Upper lobe of left lung (tissue), 6 donors: ENCODE measurements around the gene BRPF1. TPM values are rescaled to one million over a fixed set of nuclear protein-coding genes. Genes with fewer than 3 reads are reported as not detected.

Experiments
- ATAC-seq, 2 donors: fragments of 200-7000 bp; cut with Tn5 transposase; one replicate each; pipeline ENCODE4 v1.9.1; 2022; ENCODE audit warnings: mild to moderate bottlenecking in 2 of 2, moderate library complexity in 2 of 2; ENCODE audit not compliant: low FRiP score in 2 of 2
- DNase-seq, 2 donors: peaks; one replicate each; pipeline ENCODE4 v3.0.0-alpha.2; 2019 to 2020
- H3K27ac ChIP-seq, 4 donors: fragments of 200-600 bp; sonication (generic); one replicate each; pipeline ENCODE4 v1.5.1; 2016 to 2019
- H3K27me3 ChIP-seq, 4 donors: fragments of 200-600 bp; sonication (generic); one replicate each; pipeline ENCODE4 v1.5.1; 2017 to 2019
- H3K36me3 ChIP-seq, 4 donors: fragments of 200-600 bp; sonication (generic); one replicate each; pipeline ENCODE4 v1.5.1; 2016 to 2019
- H3K4me1 ChIP-seq, 4 donors: fragments of 200-600 bp; sonication (generic); one replicate each; pipeline ENCODE4 v1.5.1; 2018 to 2019
- H3K4me3 ChIP-seq, 4 donors: fragments of 200-600 bp; sonication (generic); one replicate each; pipeline ENCODE4 v1.5.1; 2017 to 2019; ENCODE audit warnings: mild to moderate bottlenecking in 2 of 4, moderate library complexity in 1 of 4
- H3K9me3 ChIP-seq, 4 donors: fragments of 200-600 bp; sonication (generic); one replicate each; pipeline ENCODE4 v1.5.1; 2018 to 2019
- EP300 ChIP-seq, 4 donors: sonication (generic); formaldehyde crosslinking; IDR thresholded peaks; one replicate each; pipeline ENCODE4 v1.5.1; 2017; ENCODE audit warnings: antibody characterized with exemption in 4 of 4, control low read depth in 2 of 4
- POLR2A ChIP-seq, 4 donors: fragments of 450-650 bp; IDR thresholded peaks; one replicate each; pipeline ENCODE4 v1.5.1; 2016 to 2017; ENCODE audit warnings: antibody characterized with exemption in 4 of 4, mild to moderate bottlenecking in 2 of 4
- POLR2AphosphoS5 ChIP-seq, 2 donors: sonication (generic); formaldehyde crosslinking; IDR thresholded peaks; one replicate each; pipeline ENCODE4 v1.5.1; 2017; ENCODE audit warnings: antibody characterized with exemption in 2 of 2
- WGBS, 2 donors: methylation state at CpG; one replicate each; pipeline ENCODE4 v1.1.5; 2017 to 2018; 5-methylcytosine and 5-hydroxymethylcytosine counted together
- total RNA-seq, 6 donors: library from RNA; depleted of rRNA in 4 of 6; stranded (reverse); fragments of >200 nt in 4 of 6; gene quantifications; one replicate each; pipeline versions ENCODE4 v1.1.0 to v1.2.1, GENCODE V29; 2016 to 2021
- TF ChIP-seq, protein P1 (sequence below), 6 experiments: fragments of 450-650 bp in 4 of 6; fragments of 200-600 bp in 2 of 6; sonication (generic) in 2 of 6; IDR thresholded peaks; one replicate each; pipeline ENCODE4 v1.5.1; 2016 to 2019; ENCODE audit warnings: antibody characterized with exemption in 6 of 6
- donor health status: DM: no; HTN: no; CAD: no; lungs with moderate emphysema.
- donor health status: DM: no; HTN: yes; CAD: no; lungs with severe emphysema.

Gene BRPF1, protein sequence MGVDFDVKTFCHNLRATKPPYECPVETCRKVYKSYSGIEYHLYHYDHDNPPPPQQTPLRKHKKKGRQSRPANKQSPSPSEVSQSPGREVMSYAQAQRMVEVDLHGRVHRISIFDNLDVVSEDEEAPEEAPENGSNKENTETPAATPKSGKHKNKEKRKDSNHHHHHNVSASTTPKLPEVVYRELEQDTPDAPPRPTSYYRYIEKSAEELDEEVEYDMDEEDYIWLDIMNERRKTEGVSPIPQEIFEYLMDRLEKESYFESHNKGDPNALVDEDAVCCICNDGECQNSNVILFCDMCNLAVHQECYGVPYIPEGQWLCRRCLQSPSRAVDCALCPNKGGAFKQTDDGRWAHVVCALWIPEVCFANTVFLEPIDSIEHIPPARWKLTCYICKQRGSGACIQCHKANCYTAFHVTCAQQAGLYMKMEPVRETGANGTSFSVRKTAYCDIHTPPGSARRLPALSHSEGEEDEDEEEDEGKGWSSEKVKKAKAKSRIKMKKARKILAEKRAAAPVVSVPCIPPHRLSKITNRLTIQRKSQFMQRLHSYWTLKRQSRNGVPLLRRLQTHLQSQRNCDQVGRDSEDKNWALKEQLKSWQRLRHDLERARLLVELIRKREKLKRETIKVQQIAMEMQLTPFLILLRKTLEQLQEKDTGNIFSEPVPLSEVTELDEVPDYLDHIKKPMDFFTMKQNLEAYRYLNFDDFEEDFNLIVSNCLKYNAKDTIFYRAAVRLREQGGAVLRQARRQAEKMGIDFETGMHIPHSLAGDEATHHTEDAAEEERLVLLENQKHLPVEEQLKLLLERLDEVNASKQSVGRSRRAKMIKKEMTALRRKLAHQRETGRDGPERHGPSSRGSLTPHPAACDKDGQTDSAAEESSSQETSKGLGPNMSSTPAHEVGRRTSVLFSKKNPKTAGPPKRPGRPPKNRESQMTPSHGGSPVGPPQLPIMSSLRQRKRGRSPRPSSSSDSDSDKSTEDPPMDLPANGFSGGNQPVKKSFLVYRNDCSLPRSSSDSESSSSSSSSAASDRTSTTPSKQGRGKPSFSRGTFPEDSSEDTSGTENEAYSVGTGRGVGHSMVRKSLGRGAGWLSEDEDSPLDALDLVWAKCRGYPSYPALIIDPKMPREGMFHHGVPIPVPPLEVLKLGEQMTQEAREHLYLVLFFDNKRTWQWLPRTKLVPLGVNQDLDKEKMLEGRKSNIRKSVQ (N-terminal part only)
- 10 to 100 TPM; 18.8 to 44.0 (median 26.5) TPM for total RNA-seq

DNA sequence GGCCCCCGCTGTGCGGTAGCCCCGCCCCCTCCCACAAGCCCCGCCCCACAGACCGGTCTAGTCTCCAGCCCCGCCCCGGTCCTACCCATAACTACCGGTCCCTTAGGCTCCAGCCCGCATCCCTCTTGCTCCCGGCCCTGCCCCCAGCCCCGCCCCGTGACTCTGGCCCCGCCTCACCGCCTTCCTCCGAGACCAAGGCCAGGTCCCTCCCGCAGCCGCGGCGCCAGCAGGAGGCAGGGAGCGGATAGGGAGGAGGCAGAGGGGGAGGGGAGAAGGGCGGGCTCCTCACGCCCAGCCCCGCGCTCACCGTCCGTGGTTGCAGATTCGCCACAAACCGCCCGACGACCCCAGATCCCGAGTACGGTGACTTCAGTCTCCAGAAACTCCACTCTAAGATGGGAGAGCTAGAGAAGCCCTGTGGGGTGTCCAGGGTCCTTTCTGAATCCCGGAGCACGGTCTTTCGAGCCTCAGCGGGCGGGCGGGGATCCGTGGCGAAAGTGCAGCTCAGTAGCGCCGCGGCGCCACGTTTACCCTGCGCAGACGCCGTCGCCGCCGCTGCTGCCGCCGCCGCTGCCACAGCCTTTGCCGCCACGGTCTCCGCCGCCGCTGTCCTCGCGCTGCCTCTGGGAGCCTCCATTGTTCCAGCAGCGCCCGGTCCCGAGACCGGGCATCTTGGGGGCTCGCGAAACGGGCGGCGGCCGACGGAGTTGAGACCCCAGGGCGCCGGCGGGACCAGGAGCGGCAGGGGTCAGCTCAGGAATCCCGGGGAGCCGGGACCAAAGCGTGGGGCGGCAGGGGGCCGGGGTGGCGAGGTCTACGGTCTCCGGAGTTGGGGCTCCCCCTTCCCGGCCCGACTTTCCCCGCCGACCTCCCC lies at the start of gene BRPF1:
BRPF1 (plus strand) TSS at position 530 of the 874 bp plus-strand sequence. CDS start 2,406 bp downstream, outside the sequence.
- TF ChIP-seq EP300 (IDR thresholded peaks at IDR 0.05) = no peak
- peak in 3 of 4 donors; percentile 58 to 80 (median 59) for TF ChIP-seq POLR2A (IDR thresholded peaks at IDR 0.05)
- TF ChIP-seq, protein P1, sequence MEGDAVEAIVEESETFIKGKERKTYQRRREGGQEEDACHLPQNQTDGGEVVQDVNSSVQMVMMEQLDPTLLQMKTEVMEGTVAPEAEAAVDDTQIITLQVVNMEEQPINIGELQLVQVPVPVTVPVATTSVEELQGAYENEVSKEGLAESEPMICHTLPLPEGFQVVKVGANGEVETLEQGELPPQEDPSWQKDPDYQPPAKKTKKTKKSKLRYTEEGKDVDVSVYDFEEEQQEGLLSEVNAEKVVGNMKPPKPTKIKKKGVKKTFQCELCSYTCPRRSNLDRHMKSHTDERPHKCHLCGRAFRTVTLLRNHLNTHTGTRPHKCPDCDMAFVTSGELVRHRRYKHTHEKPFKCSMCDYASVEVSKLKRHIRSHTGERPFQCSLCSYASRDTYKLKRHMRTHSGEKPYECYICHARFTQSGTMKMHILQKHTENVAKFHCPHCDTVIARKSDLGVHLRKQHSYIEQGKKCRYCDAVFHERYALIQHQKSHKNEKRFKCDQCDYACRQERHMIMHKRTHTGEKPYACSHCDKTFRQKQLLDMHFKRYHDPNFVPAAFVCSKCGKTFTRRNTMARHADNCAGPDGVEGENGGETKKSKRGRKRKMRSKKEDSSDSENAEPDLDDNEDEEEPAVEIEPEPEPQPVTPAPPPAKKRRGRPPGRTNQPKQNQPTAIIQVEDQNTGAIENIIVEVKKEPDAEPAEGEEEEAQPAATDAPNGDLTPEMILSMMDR (IDR thresholded peaks at IDR 0.05) = peak in 4 of 6 experiments; percentile 16 to 45 (median 26)
- peak; percentile 58 to 79 for TF ChIP-seq POLR2AphosphoS5 (IDR thresholded peaks at IDR 0.05)
- Histone ChIP-seq H3K4me1 (peaks cover 21 to 44% (median 24%) of the 10 kb centered on the region in 4 donors), H3K4me3 (peak within 1 kb of the TSS; percentile 61 to 89 (median 80)), H3K27ac (peak within 1 kb of the TSS; percentile 93 to 96 (median 96)), H3K9me3 (no peaks in the 10 kb centered on the region), H3K36me3 (peaks cover 4 to 26% (median 14%) of the 10 kb centered on the region in 4 donors), H3K27me3 (no peaks in the 10 kb centered on the region)
- ATAC-seq = peak; percentile 97 to 100
- DNase-seq = peak; percentile 100
- 1% methylated on average over 18 to 35 of the region's 88 CpGs for WGBS, 2 donors

DNA sequence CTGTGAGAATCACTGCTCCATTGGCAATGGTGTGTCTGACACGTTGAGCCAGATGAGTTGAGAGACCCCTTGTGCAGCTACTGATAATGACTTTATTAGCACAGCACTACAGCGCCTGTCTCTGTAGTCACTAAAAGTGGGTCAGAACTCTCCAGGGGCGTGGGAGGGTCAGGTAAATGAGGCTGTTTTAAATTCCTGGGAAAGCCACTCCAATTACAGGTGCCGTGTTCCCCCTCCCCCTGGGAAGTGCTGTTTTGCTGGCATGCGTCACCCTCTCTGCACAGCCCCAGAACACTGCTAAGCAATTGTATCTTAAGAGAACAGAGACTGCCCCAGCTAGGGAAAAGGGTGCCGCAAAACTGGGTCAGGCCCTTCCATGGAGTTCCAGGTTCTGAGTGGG lies 49.4 kb upstream of the BRPF1 start:
- no peak for DNase-seq
- Histone ChIP-seq H3K4me3 (no peak overlapping the region), H3K4me1 (no peaks in the 10 kb centered on the region), H3K36me3 (peaks cover 52 to 100% (median 100%) of the 10 kb centered on the region in 4 donors), H3K9me3 (no peaks in the 10 kb centered on the region), H3K27ac (peak overlapping the region in 1 of 4 donors; percentile 25), H3K27me3 (no peaks in the 10 kb centered on the region)
- ATAC-seq = no peak
- no peak for TF ChIP-seq POLR2A (IDR thresholded peaks at IDR 0.05)
- no peak for TF ChIP-seq EP300 (IDR thresholded peaks at IDR 0.05)
- TF ChIP-seq, protein P1 (IDR thresholded peaks at IDR 0.05) = no peak
- no peak for TF ChIP-seq POLR2AphosphoS5 (IDR thresholded peaks at IDR 0.05)
- 88 to 100% methylated on average over 6 of the region's 6 CpGs for whole genome bisulfite sequencing, 2 donors

DNA sequence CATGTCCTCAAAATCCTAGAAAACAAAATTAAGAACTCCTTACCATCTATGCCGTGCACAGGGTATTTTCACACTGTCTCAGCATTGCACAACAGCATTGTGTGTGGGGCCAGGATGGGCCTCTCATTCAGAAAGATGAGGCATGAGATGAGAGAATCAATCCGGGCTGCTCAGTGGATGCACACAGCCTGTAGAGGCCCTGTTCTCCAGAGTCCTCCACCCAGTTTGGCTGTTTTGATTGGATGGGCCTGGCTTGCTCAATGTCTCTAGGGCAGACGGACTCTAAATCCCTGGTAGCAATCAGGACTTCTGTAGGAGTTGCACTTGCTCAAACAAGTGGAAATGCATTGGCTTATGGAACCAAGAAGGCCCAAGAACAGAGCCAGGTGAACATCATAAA lies 48.1 kb upstream of the BRPF1 start:
- H3K27ac ChIP-seq = no peak overlapping the region
- H3K4me3 ChIP-seq = no peak overlapping the region
- H3K9me3 ChIP-seq = no peaks in the 10 kb centered on the region
- H3K27me3 ChIP-seq = no peaks in the 10 kb centered on the region
- ATAC-seq = no peak
- no peak for DNase-seq
- TF ChIP-seq, protein P1 (IDR thresholded peaks at IDR 0.05) = no peak
- TF ChIP-seq POLR2A (IDR thresholded peaks at IDR 0.05) (no peak), EP300 (IDR thresholded peaks at IDR 0.05) (no peak), POLR2AphosphoS5 (IDR thresholded peaks at IDR 0.05) (no peak)
- H3K4me1 ChIP-seq = no peaks in the 10 kb centered on the region
- WGBS, 2 donors = 84 to 94% methylated on average over 2 to 3 of the region's 3 CpGs
- peaks cover 45 to 100% (median 100%) of the 10 kb centered on the region in 4 donors for H3K36me3 ChIP-seq
